Measurements from ENCODE around the gene DMD. TPM values are rescaled to one million over a fixed set of nuclear protein-coding genes. Genes with fewer than 3 reads are reported as not detected.

Gene DMD
- polyA plus RNA-seq, 3 donors, result 8.0 to 13.2 (median 11.5) TPM

DNA sequence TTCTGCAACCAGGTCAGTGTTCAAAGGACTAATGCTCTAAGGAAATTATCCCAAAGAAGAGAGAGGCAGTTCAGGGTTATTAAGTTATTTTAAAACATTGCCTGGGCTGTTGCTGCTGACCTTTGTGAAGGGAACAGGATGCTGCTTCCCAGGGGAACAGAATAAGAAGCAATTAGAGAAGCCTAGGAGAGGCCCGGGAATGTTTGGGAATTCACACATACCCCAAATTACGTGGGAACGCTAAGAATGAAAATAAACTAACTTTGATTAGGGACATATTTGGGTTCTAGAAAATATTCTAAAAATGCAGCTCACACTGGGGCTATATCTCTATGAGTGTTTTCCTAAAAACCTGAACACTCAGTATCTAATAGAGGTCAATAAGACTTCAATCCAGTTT lies 1896.4 kb downstream of the DMD start:
- 33 to 77% (median 52%) methylated on average over 3 of the region's 3 CpGs for WGBS, 3 donors
- no peak overlapping the region for H3K27ac ChIP-seq (ENCODE audit: low read depth, low read length)

DNA sequence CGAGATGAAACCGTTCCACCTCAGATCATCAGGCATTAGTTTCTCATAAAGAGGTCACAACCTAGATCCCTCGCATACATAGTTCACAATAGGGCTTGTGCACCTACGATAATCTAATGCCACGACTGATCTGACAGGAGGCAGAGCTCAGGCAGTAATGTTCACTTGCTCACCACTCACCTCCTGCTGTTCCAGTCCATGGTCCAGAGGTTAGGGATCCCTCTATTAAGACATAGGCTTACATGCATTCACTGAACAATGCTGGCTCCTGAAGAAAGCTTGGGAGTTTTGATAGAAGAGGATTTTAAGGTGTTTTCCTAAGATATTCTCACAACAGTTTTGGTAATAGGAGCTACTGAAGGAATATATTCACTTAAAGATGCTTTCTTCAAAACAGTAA lies 1903.4 kb downstream of the DMD start:
- H3K27ac ChIP-seq (ENCODE audit: low read depth, low read length), result no peak overlapping the region
- WGBS, 3 donors, result 82 to 98% (median 95%) methylated on average over 5 of the region's 5 CpGs

DNA sequence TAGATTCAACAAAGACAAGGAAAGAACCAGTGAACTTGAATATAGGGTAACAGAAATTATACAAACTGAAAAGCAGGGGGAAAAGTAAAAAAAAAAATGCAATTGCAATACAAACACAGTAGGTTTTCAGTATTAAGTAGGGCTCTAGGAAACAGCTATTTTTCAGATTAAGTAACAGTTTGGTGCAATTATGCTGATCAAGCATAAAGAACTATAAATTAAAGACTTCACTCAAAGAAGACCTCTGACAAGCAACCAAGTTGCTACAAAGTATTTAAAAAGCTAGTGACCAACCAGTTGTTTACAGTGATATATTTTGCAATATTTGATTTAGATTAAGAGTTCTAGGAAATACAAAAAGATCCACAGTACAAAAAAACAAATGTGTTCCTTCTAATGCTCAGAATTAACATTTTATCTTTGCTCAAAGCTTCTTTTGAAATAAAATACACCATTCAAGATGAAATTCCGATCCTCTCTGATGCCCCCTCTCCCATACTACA lies 1908.7 kb downstream of the DMD start:
- WGBS, 3 donors, result 61 to 94% (median 84%) methylated on average over 1 of the region's 1 CpG
- H3K27ac ChIP-seq (ENCODE audit: low read depth, low read length), result no peak overlapping the region

DNA sequence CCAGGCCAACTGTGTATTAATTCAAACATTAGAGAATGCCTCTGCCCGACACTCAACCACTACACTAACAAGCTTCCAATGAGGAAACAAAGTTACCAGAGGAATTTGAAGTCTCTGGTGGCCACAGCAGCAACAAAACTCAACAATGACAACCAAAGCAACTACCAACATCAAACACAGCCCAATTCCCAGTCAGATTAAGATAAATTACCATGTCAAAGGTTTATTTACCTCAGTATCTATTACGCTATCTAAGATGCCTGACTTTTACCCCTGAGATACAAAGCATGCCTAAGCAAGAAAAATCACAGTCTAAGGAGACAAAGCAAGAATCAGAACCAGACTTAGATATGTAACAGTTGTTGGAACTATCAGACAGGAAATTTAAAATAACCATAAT lies 1909.4 kb downstream of the DMD start:
- 74 to 96% (median 75%) methylated on average over 2 of the region's 2 CpGs for WGBS, 3 donors

DNA sequence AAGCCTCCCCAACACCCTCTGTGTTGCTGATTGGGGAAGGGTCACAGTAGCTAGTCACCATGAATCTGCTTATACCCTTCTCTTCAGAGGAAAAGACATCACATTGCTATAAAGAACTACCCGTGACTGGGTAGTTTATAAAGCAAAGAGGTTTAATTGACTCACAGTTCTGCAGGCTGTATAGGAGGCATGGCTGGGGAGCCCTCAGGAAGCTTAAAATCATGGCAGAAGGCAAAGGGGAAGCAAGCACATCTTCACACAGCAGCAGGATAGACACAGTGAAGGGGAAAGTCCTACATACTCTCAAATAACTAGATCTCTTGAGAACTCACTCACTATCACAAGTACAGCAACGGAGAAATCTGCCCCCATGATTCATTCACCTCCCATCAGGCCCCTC lies 1910.1 kb downstream of the DMD start:
- 54 to 90% (median 73%) methylated on average over 2 of the region's 2 CpGs for WGBS, 3 donors
- H3K27ac ChIP-seq (ENCODE audit: low read depth, low read length), result no peak overlapping the region

More for the DNA sequence above, 1909.4 kb downstream of the DMD start:
- H3K27ac ChIP-seq (ENCODE audit: low read depth, low read length), result no peak overlapping the region

GRCh38 chrX:31298916-31299315 lies 1912.4 kb downstream of the DMD start:
- H3K27ac ChIP-seq (ENCODE audit: low read depth, low read length), result no peak overlapping the region
- WGBS, 3 donors, result 50 to 62% (median 52%) methylated on average over 4 of the region's 4 CpGs

DNA sequence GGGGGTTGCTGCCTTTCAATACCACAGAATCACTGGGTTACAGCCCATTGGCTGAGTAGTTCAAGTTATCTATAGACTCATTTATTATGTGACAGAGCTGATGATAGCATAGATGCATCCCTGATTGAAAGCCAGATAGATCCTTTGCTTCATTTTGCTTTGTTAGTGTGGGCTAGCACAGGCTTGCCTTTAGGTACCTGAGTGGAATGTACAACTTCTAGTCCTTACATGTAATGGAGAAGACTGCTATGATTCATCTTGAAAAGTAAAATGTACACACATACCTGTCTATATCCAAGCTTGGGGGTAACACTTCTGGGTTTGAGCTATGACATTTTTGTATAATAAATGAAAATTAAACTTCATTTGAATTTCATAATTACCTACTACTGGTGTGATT lies 1913.5 kb downstream of the DMD start:
- no peak overlapping the region for H3K27ac ChIP-seq (ENCODE audit: low read depth, low read length)

GRCh38 chrX:31294475-31294874 lies 1916.9 kb downstream of the DMD start:
- WGBS, 3 donors, result 69 to 72% (median 71%) methylated on average over 3 of the region's 3 CpGs

DNA sequence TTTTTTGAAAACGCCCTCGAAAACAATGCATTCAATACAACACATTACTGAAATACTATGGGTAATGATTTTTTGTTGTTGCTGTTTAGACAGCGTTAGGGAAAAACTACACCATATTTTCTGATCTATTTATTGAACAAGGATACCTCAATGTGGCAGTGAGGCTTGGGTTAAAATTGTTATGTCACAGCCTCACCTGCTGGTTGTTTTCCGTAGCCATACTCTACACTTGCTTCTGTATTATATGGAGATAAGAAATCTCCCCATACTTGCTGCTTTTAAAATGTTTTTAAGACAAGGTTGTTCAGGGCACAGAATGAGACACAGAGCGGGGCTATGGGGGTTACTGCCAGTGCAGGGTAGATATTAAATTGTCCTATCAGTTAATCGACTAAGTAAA lies 1917.9 kb downstream of the DMD start:
- 50 to 78% (median 62%) methylated on average over 6 of the region's 6 CpGs for WGBS, 3 donors

More at GRCh38 chrX:31294475-31294874, 1916.9 kb downstream of the DMD start:
- no peak overlapping the region for H3K27ac ChIP-seq (ENCODE audit: low read depth, low read length)

DNA sequence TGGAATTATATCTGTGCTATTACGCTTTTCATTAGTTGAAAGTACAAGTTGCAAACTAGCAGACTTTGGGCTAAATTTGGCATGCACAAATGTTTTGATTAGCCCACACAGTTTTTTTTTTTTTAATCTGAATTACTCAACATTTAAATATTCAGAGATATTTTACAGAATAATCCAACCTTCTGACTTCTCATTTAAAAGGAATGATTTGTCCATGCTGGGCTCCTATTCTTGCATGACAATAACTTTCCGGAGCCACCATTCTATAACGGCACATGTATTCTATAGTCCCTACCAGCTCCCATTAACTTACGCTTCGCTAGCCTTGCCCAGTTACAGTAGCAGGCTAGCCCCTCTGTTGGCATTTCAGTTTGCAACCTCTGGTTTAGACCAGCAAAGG lies 1920.2 kb downstream of the DMD start:
- WGBS, 3 donors, result 90 to 97% (median 91%) methylated on average over 5 of the region's 5 CpGs
- no peak overlapping the region for H3K27ac ChIP-seq (ENCODE audit: low read depth, low read length)

More for the DNA sequence above, 1917.9 kb downstream of the DMD start:
- H3K27ac ChIP-seq (ENCODE audit: low read depth, low read length), result no peak overlapping the region

DNA sequence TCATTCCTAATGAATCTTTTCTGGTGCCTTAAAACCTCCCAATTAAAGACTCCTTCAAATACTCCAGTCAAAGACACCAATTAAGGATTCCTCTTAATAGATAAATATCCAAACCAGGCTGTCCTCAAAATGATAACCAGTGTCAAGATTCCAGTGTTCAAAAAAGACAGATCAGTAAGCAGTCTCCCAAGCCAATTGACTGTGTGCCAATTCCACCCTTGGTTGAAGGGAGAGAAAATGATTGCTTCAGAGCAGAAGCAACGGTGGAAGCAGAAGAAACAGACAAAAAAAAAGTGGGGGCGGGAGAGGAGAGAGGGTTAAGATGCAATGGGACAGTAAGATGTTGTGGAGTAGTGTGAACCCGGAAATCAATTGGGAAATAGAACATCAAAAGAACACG lies 1923.5 kb downstream of the DMD start:
- H3K27ac ChIP-seq (ENCODE audit: low read depth, low read length), result no peak overlapping the region
- WGBS, 3 donors, result 61 to 62% (median 62%) methylated on average over 4 of the region's 4 CpGs

GRCh38 chrX:31280580-31280979 lies 1930.8 kb downstream of the DMD start:
- no peak overlapping the region for H3K27ac ChIP-seq (ENCODE audit: low read depth, low read length)
- WGBS, 3 donors, result 67 to 82% (median 80%) methylated on average over 4 of the region's 4 CpGs

DNA sequence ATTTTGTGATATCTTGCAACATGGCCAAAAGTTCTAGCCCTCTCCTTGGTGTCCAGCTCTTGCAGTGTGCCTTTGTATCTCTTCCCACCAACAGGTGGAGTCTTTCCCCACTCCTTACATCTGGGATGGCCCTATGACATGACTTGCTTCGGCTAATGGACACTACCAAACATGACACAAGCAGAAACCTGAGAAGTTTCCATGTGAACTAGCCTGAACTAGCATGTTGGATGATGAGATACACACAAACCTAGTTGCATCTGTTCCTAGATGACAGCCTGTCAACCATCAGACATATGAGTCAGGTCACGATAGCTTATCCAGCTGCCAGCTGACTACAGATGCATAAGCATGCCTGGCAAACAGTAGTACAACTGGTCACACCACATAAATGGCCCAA lies 1932.0 kb downstream of the DMD start:
- H3K27ac ChIP-seq (ENCODE audit: low read depth, low read length), result no peak overlapping the region
- 69 to 94% (median 75%) methylated on average over 2 of the region's 2 CpGs for WGBS, 3 donors

GRCh38 chrX:31272472-31272775 lies 1938.9 kb downstream of the DMD start:
- no peak overlapping the region for H3K27ac ChIP-seq (ENCODE audit: low read depth, low read length)
- 26 to 52% (median 45%) methylated on average over 4 of the region's 4 CpGs for WGBS, 3 donors

- WGBS, 3 donors, result 47 to 85% (median 68%) methylated on average over 7 of the region's 7 CpGs
- H3K27ac ChIP-seq (ENCODE audit: low read depth, low read length), result no peak overlapping the region
Observed at GRCh38 chrX:31271615-31272471, 1939.5 kb downstream of the DMD start.

DNA sequence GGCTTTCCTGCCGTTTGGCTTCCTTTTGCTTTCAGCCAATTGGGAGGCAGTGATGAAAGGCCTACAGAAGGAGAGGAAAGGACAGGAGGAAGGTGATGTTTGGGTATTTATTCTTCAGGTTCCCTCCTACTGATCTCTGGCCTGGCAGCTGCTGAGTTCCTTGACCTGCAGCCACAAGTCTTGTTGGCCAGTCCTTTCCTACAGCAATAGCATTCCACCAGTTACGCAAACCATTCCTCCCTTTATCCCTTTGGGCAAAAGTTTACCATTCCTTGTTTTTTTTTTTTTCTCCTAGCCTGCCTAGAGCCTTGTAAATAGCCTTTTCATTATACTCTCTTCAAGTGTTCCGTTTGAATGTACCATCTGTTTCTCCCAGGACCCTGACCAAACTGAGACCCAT lies 1941.4 kb downstream of the DMD start:
- WGBS, 3 donors, result 67 to 77% (median 73%) methylated on average over 3 of the region's 3 CpGs
- H3K27ac ChIP-seq (ENCODE audit: low read depth, low read length), result no peak overlapping the region

DNA sequence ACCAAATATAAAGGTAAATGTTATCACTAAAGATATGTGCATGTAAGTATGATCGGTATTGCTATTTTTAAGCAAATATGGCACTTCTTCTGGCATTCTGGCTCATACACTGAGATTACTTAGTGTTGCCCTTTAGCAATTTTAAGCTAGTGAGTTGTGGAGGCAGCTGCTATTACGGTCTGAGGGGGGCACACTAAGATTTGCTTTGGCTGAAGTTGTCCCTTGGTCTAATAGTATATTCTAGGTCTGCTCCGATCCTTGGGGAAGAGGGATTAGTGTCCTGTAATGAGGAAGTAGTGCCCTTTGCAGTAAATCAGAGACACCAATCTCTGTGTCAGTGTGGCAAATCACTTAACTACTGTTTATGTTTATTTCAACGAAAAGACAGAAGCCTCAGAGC lies 1943.0 kb downstream of the DMD start:
- H3K27ac ChIP-seq (ENCODE audit: low read depth, low read length), result no peak overlapping the region
- 27 to 68% (median 64%) methylated on average over 4 of the region's 4 CpGs for WGBS, 3 donors

DNA sequence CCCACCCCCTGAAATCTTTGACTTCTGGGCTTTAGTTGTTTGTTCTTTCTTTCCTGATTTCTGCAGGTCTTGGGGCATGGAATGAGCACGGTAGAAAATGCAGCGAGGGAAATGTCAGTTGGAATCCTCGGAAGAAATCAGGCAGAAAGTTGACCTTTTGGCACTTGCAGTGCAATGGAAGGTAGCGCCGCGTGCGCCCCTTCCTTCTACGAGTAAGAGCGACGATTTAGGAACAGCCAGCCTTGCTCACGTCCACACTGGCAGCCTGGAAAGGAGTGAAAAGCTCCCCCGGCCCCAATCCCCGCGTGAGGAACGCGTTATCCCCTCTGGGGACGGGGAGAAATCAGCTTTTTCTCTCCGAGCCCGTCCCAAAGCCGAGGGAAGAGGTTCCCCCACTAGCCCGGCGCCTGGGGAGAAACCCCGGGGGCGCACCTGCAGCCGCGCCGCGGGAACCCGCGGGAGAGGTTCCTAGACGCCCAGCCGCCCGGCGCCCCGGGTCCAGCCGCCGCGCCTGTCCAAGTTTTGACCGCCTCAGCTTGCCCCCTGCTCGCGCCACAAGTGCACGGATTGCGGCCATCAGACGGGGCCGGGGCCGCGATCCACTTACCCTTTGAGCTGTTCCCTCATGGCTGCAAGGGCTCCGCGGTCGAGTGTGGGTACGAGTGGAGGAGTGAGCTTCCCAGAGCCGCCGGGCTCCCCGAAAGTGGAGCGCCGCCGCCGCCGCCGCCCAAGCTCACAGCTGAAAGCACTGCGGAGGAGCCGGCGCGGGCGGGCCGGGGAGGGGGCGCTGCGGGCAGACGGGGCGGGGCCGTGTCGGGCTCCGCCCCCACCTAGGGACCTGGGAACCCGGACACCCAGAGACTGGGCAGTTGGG lies 1944.9 kb downstream of the DMD start:
- WGBS, 3 donors, result 0 to 20% (median 1%) methylated on average over 27 to 74 of the region's 74 CpGs
- H3K27ac ChIP-seq (ENCODE audit: low read depth, low read length), result no peak overlapping the region

DNA sequence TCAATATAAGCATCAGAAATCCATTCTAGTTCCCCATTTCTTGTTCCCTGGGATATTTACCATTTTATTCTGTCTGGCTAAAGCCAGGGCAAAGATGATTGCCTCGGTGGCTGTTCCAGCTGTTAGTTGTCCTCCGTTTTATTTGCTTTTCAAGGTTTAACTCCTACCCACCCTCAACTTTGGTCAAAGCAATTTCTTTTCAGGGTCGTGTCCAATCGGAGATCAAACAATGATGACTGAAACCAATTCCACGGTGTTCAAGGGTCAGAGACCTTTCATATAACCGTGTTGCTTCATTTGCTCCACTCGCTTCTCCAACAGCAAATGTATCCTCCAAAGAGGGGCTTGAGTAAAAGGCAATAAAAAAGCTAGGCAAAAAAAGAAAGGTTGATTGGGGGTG lies 1946.0 kb downstream of the DMD start:
- 21 to 68% (median 52%) methylated on average over 7 of the region's 7 CpGs for whole genome bisulfite sequencing, 3 donors
- no peak overlapping the region for H3K27ac ChIP-seq (ENCODE audit: low read depth, low read length)
